ENCODE data around the gene DYSF. TPM values are rescaled to one million over a fixed set of nuclear protein-coding genes. Genes with fewer than 3 reads are reported as not detected.

DYSF gene
- total RNA-seq, 4 donors from 2014 or later, result 0.93 to 3.2 (median 2.8) TPM

DNA sequence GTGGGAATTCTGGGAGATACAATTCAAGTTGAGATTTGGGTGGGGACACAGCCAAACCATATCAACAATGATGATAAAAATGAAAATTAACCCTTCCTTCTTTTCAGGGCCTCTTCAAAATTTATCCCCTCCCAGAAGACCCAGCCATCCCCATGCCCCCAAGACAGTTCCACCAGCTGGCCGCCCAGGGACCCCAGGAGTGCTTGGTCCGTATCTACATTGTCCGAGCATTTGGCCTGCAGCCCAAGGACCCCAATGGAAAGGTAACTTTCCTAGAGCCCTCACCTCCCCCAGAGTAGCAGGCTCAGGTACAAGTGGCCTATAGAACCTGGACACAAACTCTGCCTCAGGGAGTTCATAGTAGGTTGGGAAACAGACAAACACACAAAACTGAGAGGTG, 205.4 kb downstream of the DYSF start:
- 96% methylated on average over 3 of the region's 3 CpGs for WGBS, 2 donors
- intact Hi-C loops (cut with DNase I; ENCODE audit: low total_unique reads), result no loop called here
- DNase-seq (ENCODE audit: low spot score in 2 of 2), result no peak
- no peak overlapping the region for H3K4me3 ChIP-seq (ENCODE audit: low read depth, poor library complexity, severe bottlenecking)
- no peak for TF ChIP-seq POLR2A (IDR thresholded peaks at IDR 0.05)
- TF ChIP-seq, protein P1, sequence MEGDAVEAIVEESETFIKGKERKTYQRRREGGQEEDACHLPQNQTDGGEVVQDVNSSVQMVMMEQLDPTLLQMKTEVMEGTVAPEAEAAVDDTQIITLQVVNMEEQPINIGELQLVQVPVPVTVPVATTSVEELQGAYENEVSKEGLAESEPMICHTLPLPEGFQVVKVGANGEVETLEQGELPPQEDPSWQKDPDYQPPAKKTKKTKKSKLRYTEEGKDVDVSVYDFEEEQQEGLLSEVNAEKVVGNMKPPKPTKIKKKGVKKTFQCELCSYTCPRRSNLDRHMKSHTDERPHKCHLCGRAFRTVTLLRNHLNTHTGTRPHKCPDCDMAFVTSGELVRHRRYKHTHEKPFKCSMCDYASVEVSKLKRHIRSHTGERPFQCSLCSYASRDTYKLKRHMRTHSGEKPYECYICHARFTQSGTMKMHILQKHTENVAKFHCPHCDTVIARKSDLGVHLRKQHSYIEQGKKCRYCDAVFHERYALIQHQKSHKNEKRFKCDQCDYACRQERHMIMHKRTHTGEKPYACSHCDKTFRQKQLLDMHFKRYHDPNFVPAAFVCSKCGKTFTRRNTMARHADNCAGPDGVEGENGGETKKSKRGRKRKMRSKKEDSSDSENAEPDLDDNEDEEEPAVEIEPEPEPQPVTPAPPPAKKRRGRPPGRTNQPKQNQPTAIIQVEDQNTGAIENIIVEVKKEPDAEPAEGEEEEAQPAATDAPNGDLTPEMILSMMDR (IDR thresholded peaks at IDR 0.05), result no peak

GRCh38 chr2:71659868-71660518, 206.6 kb downstream of the DYSF start:
- intact Hi-C loops (cut with DNase I; ENCODE audit: low total_unique reads), result no loop called here
- no peak overlapping the region for H3K4me3 ChIP-seq (ENCODE audit: low read depth, poor library complexity, severe bottlenecking)
- no peak for DNase-seq (ENCODE audit: low spot score in 2 of 2)
- TF ChIP-seq, protein P1 (IDR thresholded peaks at IDR 0.05), result no peak
- no peak for TF ChIP-seq POLR2A (IDR thresholded peaks at IDR 0.05)
- WGBS, 2 donors, result 70 to 75% methylated on average over 4 to 5 of the region's 5 CpGs

GRCh38 chr2:71661782-71662181, 208.4 kb downstream of the DYSF start:
- TF ChIP-seq POLR2A (IDR thresholded peaks at IDR 0.05), result no peak
- TF ChIP-seq, protein P1 (IDR thresholded peaks at IDR 0.05), result no peak
- DNase-seq (ENCODE audit: low spot score in 2 of 2), result no peak
- H3K4me3 ChIP-seq (ENCODE audit: low read depth, poor library complexity, severe bottlenecking), result no peak overlapping the region
- intact Hi-C loops (cut with DNase I; ENCODE audit: low total_unique reads), result no loop called here
- WGBS, 2 donors, result 50 to 68% methylated on average over 3 of the region's 3 CpGs

- intact Hi-C loops (cut with DNase I; ENCODE audit: low total_unique reads), result no loop called here
- DNase-seq (ENCODE audit: low spot score in 2 of 2), result no peak
- WGBS, 2 donors, result 88 to 90% methylated on average over 18 of the region's 18 CpGs
- TF ChIP-seq, protein P1 (IDR thresholded peaks at IDR 0.05), result no peak
- no peak for TF ChIP-seq POLR2A (IDR thresholded peaks at IDR 0.05)
- H3K4me3 ChIP-seq (ENCODE audit: low read depth, poor library complexity, severe bottlenecking), result no peak overlapping the region
Measured at GRCh38 chr2:71662665-71663394, 209.5 kb downstream of the DYSF start.

GRCh38 chr2:71664161-71664560, 210.8 kb downstream of the DYSF start:
- TF ChIP-seq POLR2A (IDR thresholded peaks at IDR 0.05), result no peak
- TF ChIP-seq, protein P1 (IDR thresholded peaks at IDR 0.05), result no peak
- no peak overlapping the region for H3K4me3 ChIP-seq (ENCODE audit: low read depth, poor library complexity, severe bottlenecking)
- intact Hi-C loops (cut with DNase I; ENCODE audit: low total_unique reads), result no loop called here
- 80 to 84% methylated on average over 11 of the region's 11 CpGs for WGBS, 2 donors
- DNase-seq (ENCODE audit: low spot score in 2 of 2), result no peak

All from lower leg skin (tissue), 4 donors.